ENCODE data around the gene TMEM220.

DNA sequence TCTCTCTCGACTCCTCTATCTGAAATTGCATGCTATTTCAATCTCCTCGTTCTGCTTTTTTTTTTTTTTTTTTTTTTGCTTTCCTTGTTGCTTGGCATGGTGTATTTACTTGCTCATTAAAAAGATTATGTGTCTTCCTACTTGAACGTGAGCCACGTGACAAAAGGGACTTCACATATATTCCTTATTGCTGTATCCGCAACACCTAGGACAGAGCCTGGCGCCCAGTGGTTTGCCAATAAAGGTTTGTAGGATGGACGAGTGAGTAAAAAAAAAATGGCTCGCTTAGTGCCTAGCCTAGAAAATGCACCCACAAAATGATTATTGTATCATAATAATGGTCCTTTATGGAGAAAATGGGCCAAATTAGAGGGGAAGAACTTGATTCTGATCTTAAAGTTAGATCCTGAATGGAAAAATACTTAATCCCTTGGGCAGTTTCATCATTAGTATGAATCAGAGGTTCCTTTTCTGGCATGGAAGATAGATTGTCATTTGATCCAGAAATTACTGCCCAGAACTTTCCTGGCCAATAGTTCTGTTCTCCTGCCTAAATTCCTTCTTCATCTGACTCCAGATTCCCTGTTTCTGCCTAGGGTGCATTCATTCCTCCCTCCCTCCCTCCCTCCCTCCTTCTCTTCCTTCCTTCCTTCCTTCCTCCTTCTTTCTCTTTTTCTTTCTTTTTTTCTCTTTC lies 13.6 kb upstream of the TMEM220 start:
- TF ChIP-seq CTBP1 (IDR thresholded peaks at IDR 0.05; ENCODE audit: borderline replicate concordance) = no peak
- TF ChIP-seq FOXK2 (IDR thresholded peaks at IDR 0.05) = no peak
- TF ChIP-seq SP1 (IDR thresholded peaks at IDR 0.05) = no peak
- no peak for TF ChIP-seq NFRKB (IDR thresholded peaks at IDR 0.05)
- TF ChIP-seq, protein P1, sequence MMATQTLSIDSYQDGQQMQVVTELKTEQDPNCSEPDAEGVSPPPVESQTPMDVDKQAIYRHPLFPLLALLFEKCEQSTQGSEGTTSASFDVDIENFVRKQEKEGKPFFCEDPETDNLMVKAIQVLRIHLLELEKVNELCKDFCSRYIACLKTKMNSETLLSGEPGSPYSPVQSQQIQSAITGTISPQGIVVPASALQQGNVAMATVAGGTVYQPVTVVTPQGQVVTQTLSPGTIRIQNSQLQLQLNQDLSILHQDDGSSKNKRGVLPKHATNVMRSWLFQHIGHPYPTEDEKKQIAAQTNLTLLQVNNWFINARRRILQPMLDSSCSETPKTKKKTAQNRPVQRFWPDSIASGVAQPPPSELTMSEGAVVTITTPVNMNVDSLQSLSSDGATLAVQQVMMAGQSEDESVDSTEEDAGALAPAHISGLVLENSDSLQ (IDR thresholded peaks at IDR 0.05) = no peak
- no peak for TF ChIP-seq TARDBP (IDR thresholded peaks at IDR 0.05)
- no peak for TF ChIP-seq L3MBTL2 (conservative IDR thresholded peaks at IDR 0.05)
- TF ChIP-seq SUZ12 (IDR thresholded peaks at IDR 0.05) = no peak
- TF ChIP-seq BHLHE40 (IDR thresholded peaks at IDR 0.05; ENCODE audit: borderline replicate concordance) = no peak
- TF ChIP-seq FOXA1 (IDR thresholded peaks at IDR 0.05) = no peak
- TF ChIP-seq ZNF384 (IDR thresholded peaks at IDR 0.05) = no peak
- TF ChIP-seq ELF4 (IDR thresholded peaks at IDR 0.05) = no peak

All from HEK293T (cell line).